ENCODE data around the gene PLD1. TPM values are rescaled to one million over a fixed set of nuclear protein-coding genes. Genes with fewer than 3 reads are reported as not detected.

PLD1 gene
- total RNA-seq, 5 donors from 2014 or later (not counting 1 experiment from before 2014, with no cell fraction given), result 1.8 to 3.9 (median 3.2) TPM

DNA sequence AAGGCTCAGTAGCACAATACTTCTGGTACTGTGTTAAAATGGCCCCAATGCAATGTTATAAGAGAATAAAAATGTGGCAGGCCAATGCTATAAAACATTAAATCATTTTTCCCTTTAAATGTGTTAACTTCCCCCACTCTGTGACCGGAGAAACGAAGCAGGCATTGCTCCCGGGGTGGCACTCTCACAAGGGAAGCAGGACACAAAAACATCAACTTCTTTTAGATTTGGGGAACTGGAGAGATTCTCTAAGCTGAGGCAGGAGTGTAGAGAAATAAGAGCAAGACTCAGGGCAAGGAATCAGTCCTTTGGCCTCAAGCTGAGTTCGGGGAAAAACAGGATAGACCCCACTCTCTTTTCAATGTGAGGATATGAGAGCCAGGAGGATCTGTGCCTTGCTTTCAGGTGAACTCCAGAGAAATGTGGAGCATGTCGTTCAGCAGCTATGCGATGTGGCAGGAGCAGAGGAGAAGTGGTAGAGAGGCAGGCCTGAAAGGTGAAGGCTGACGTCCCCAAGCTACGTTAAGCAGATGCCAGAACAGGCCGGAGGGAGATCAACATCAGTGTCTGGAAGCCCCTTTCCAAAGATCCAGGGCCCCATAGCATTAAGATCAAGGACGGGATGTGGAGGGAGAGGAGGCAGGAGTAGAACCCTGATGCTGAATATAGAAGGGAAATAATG lies 160.2 kb downstream of the PLD1 start:
- ATAC-seq (replicated peaks in 1 of 4), result no peak
- DNase-seq, result no peak
- H3K4me1 ChIP-seq (ENCODE audit: control insufficient read depth in 1 of 2, extremely low read depth in 1 of 2, insufficient read depth in 2 of 2, low read length in 2 of 2), result no peaks in the 10 kb centered on the region
- no peak overlapping the region for H3K27ac ChIP-seq (ENCODE audit: low read length)
- Mint-ChIP-seq H3K27ac (no peak overlapping the region), H3K9me3 (no peaks in the 10 kb centered on the region), H3K4me3 (no peak overlapping the region), H3K4me1 (no peaks in the 10 kb centered on the region), H3K27me3 (peaks cover 0 to 3% of the 10 kb centered on the region in 2 donors), H3K36me3 (no peaks in the 10 kb centered on the region)
- no peaks in the 10 kb centered on the region for H3K27me3 ChIP-seq (replicated peaks in 1 of 2; ENCODE audit: control insufficient read depth in 2 of 2, extremely low read depth in 1 of 2, insufficient read depth in 2 of 2, low read length in 1 of 2)
- no peaks in the 10 kb centered on the region for H3K36me3 ChIP-seq (ENCODE audit: control insufficient read depth in 2 of 2, extremely low read depth in 1 of 2, insufficient read depth in 1 of 2, low read length in 1 of 2)
- CTCF ChIA-PET, result interaction anchor here in 1 of 2 donors (0.6 kb wide), 1 partner anchor 121 kb away, joined by 3 read pairs; no protein-coding TSS in a partner anchor
- POLR2A ChIA-PET, result no interaction called here
- no peak overlapping the region for H3K4me3 ChIP-seq (ENCODE audit: control insufficient read depth in 1 of 2, extremely low read depth in 1 of 2, low read length in 1 of 2)
- no peaks in the 10 kb centered on the region for H3K9me3 ChIP-seq
- WGBS (ENCODE audit: insufficient coverage), result 90% methylated on average over 5 of the region's 10 CpGs

DNA sequence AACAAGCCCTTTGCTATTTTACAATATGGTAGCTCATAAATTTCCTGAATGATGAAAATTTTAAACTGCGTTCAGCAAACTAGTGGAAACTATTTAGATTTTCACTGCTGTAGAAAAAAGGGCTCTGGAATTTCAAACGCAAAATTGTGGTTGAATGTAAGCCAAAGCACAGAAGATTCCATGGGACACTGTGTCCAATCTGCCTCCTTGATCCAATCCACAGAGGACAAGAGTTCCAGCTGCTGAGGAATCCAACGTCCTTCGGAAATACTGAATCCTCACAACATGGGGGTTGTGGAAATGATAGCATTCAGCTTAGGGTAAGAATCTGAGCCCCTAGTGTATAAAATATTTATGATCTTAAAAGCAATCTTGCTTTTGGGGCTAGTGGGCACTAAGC lies 161.0 kb downstream of the PLD1 start:
- ATAC-seq (replicated peaks in 1 of 4) (no peak), DNase-seq (no peak)
- Mint-ChIP-seq H3K9me3 (no peaks in the 10 kb centered on the region), H3K4me3 (no peak overlapping the region), H3K4me1 (no peaks in the 10 kb centered on the region), H3K36me3 (no peaks in the 10 kb centered on the region), H3K27me3 (peaks cover 0 to 3% of the 10 kb centered on the region in 2 donors), H3K27ac (no peak overlapping the region)
- no peak overlapping the region for H3K27ac ChIP-seq (ENCODE audit: low read length)
- POLR2A ChIA-PET, result no interaction called here
- CTCF ChIA-PET, result no interaction called here
- no peak overlapping the region for H3K4me3 ChIP-seq (ENCODE audit: control insufficient read depth in 1 of 2, extremely low read depth in 1 of 2, low read length in 1 of 2)
- no peaks in the 10 kb centered on the region for H3K36me3 ChIP-seq (ENCODE audit: control insufficient read depth in 2 of 2, extremely low read depth in 1 of 2, insufficient read depth in 1 of 2, low read length in 1 of 2)
- no peaks in the 10 kb centered on the region for H3K27me3 ChIP-seq (replicated peaks in 1 of 2; ENCODE audit: control insufficient read depth in 2 of 2, extremely low read depth in 1 of 2, insufficient read depth in 2 of 2, low read length in 1 of 2)
- no CpG with 5 or more reads among the region's 4 CpGs for WGBS (ENCODE audit: insufficient coverage)
- H3K4me1 ChIP-seq (ENCODE audit: control insufficient read depth in 1 of 2, extremely low read depth in 1 of 2, insufficient read depth in 2 of 2, low read length in 2 of 2), result no peaks in the 10 kb centered on the region
- H3K9me3 ChIP-seq, result no peaks in the 10 kb centered on the region

DNA sequence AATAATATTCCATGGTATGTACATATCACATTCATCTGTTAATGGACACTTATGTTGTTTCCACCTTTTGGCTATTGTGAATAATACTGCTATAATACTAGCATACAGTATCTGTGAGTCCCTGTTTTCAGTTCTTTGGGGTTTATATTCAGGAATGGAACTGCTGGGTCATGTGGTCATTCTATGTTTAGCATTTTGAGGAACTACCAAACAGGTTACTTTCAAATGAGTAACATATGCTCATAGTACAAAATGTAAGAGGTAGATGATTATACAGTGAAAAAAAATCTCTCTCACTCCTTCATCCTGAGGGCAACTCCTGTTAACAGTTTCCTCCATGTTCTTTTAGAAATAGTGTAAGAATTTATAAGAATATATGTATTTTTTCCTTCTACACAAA lies 162.2 kb downstream of the PLD1 start:
- DNase-seq (no peak), ATAC-seq (replicated peaks in 1 of 4) (no peak)
- H3K27ac Mint-ChIP-seq, result no peak overlapping the region
- ChIA-PET CTCF (no interaction called here), POLR2A (no interaction called here)
- H3K27me3 Mint-ChIP-seq, result peaks cover 0 to 3% of the 10 kb centered on the region in 2 donors
- no peaks in the 10 kb centered on the region for H3K36me3 Mint-ChIP-seq
- H3K36me3 ChIP-seq (ENCODE audit: control insufficient read depth in 2 of 2, extremely low read depth in 1 of 2, insufficient read depth in 1 of 2, low read length in 1 of 2), result no peaks in the 10 kb centered on the region
- no peak overlapping the region for H3K27ac ChIP-seq (ENCODE audit: low read length)
- no peak overlapping the region for H3K4me3 Mint-ChIP-seq
- H3K9me3 ChIP-seq, result no peaks in the 10 kb centered on the region
- H3K4me1 ChIP-seq (ENCODE audit: control insufficient read depth in 1 of 2, extremely low read depth in 1 of 2, insufficient read depth in 2 of 2, low read length in 2 of 2), result no peaks in the 10 kb centered on the region
- no peak overlapping the region for H3K4me3 ChIP-seq (ENCODE audit: control insufficient read depth in 1 of 2, extremely low read depth in 1 of 2, low read length in 1 of 2)
- no peaks in the 10 kb centered on the region for H3K9me3 Mint-ChIP-seq
- no peaks in the 10 kb centered on the region for H3K27me3 ChIP-seq (replicated peaks in 1 of 2; ENCODE audit: control insufficient read depth in 2 of 2, extremely low read depth in 1 of 2, insufficient read depth in 2 of 2, low read length in 1 of 2)
- H3K4me1 Mint-ChIP-seq, result no peaks in the 10 kb centered on the region

DNA sequence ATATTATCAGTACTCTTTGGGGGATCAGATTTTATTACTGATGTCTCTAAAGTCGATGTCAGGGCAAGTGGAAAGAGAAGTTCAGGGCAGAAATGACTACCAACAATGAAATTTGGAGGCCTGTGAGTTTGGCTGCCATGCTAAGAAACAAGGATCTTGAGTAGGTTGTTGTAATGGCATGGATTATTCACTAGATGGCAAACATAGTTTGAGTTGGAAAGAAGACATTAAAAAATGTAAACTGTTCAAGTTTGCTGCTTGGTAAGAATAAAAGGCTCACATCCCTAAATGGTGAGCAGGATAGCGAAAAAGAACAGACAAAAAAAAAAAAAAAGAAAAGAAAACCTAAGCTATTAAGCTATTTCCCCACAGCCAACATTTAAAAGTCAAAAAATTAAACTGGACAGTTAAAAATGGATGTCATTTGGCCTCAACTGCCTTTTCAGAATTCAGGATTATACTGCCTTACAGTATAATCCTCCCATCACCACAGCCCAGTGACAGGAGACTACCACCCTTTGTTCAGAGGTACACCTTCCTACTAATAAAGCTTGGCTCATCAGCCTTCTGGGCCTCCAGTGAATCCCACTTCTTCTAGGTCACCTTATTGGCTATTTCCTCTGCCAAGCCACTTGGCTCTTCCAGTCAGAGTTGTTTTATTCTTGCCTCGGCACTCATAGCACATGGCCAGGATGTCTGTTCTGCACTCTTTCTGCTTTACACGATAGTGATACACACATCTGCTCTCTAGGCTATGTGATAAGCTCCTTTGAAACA lies 163.7 kb downstream of the PLD1 start:
- Histone ChIP-seq H3K27me3 (replicated peaks in 1 of 2; ENCODE audit: control insufficient read depth in 2 of 2, extremely low read depth in 1 of 2, insufficient read depth in 2 of 2, low read length in 1 of 2) (no peaks in the 10 kb centered on the region), H3K36me3 (ENCODE audit: control insufficient read depth in 2 of 2, extremely low read depth in 1 of 2, insufficient read depth in 1 of 2, low read length in 1 of 2) (no peaks in the 10 kb centered on the region), H3K4me1 (ENCODE audit: control insufficient read depth in 1 of 2, extremely low read depth in 1 of 2, insufficient read depth in 2 of 2, low read length in 2 of 2) (no peaks in the 10 kb centered on the region), H3K9me3 (no peaks in the 10 kb centered on the region), H3K27ac (ENCODE audit: low read length) (no peak overlapping the region), H3K4me3 (ENCODE audit: control insufficient read depth in 1 of 2, extremely low read depth in 1 of 2, low read length in 1 of 2) (no peak overlapping the region)
- 42% methylated on average over 2 of the region's 4 CpGs for WGBS (ENCODE audit: insufficient coverage)
- CTCF ChIA-PET, result interaction anchor here (0.5 to 2.9 kb wide), 12 partner anchors 11 to 1111 kb away, joined by 3 to 11 read pairs (median 4); no protein-coding TSS in a partner anchor
- POLR2A ChIA-PET, result no interaction called here
- DNase-seq (peak in 1 of 35 experiments; percentile 36), ATAC-seq (replicated peaks in 1 of 4) (no peak)
- Mint-ChIP-seq H3K27me3 (peaks cover 0 to 3% of the 10 kb centered on the region in 2 donors), H3K27ac (peak overlapping the region in 1 of 2 donors; percentile 19), H3K36me3 (no peaks in the 10 kb centered on the region), H3K4me1 (no peaks in the 10 kb centered on the region), H3K9me3 (no peaks in the 10 kb centered on the region), H3K4me3 (no peak overlapping the region)

DNA sequence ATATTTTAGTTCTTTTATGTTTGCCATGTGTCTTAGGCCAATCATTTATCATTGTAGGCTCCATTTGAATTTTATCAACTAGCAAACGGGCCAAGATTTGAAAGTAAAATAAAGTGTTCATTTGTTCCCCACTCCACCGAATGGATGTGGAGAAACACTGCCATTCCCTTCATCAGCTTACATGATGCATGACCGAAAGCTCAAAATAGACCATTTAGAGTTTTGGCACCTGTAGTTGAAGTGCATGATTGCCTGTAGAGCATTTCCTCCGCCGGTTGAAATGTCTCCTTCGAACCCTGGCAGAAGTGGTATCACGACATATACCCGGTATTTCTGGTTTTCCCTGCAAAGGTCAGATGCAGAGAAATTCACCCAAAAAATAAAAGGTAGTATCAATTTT lies 165.6 kb downstream of the PLD1 start:
- Histone ChIP-seq H3K27me3 (replicated peaks in 1 of 2; ENCODE audit: control insufficient read depth in 2 of 2, extremely low read depth in 1 of 2, insufficient read depth in 2 of 2, low read length in 1 of 2) (no peaks in the 10 kb centered on the region), H3K27ac (ENCODE audit: low read length) (no peak overlapping the region), H3K36me3 (ENCODE audit: control insufficient read depth in 2 of 2, extremely low read depth in 1 of 2, insufficient read depth in 1 of 2, low read length in 1 of 2) (no peaks in the 10 kb centered on the region), H3K4me1 (ENCODE audit: control insufficient read depth in 1 of 2, extremely low read depth in 1 of 2, insufficient read depth in 2 of 2, low read length in 2 of 2) (no peaks in the 10 kb centered on the region), H3K9me3 (no peaks in the 10 kb centered on the region), H3K4me3 (ENCODE audit: control insufficient read depth in 1 of 2, extremely low read depth in 1 of 2, low read length in 1 of 2) (no peak overlapping the region)
- no peak overlapping the region for H3K4me3 Mint-ChIP-seq
- no peak overlapping the region for H3K27ac Mint-ChIP-seq
- ChIA-PET POLR2A (no interaction called here), CTCF (interaction anchor here (0.6 to 2.9 kb wide), 4 partner anchors 688 to 1021 kb away, joined by 3 to 11 read pairs (median 3); no protein-coding TSS in a partner anchor)
- WGBS (ENCODE audit: insufficient coverage), result 95% methylated on average over 6 of the region's 8 CpGs
- no peak for ATAC-seq (replicated peaks in 1 of 4)
- DNase-seq, result no peak
- H3K4me1 Mint-ChIP-seq, result no peaks in the 10 kb centered on the region
- H3K36me3 Mint-ChIP-seq, result no peaks in the 10 kb centered on the region
- no peaks in the 10 kb centered on the region for H3K9me3 Mint-ChIP-seq
- H3K27me3 Mint-ChIP-seq, result no peaks in the 10 kb centered on the region

DNA sequence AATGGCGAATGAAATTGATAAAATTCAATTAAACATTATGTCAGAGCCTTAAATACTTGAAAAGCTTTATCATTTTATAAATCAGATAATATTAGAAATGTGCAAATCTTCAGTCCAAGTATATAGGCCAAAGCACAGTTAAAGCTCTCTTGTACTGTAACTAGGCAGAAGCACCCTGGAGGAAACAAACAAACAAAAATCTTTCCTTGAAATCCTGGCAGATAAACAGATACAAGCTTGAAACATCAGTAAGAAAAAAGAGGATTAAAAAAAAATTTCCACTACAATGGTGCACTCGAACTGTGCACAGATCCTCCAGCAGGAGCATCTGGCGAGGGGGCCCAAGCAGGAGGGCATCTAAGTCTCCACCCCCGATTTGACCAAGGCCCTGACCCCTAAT lies 166.6 kb downstream of the PLD1 start:
- no peaks in the 10 kb centered on the region for H3K9me3 ChIP-seq
- no peak overlapping the region for H3K27ac Mint-ChIP-seq
- no peaks in the 10 kb centered on the region for H3K27me3 Mint-ChIP-seq
- no peak overlapping the region for H3K4me3 ChIP-seq (ENCODE audit: control insufficient read depth in 1 of 2, extremely low read depth in 1 of 2, low read length in 1 of 2)
- ATAC-seq (replicated peaks in 1 of 4) (no peak), DNase-seq (no peak)
- H3K27ac ChIP-seq (ENCODE audit: low read length), result no peak overlapping the region
- no peaks in the 10 kb centered on the region for H3K9me3 Mint-ChIP-seq
- H3K36me3 ChIP-seq (ENCODE audit: control insufficient read depth in 2 of 2, extremely low read depth in 1 of 2, insufficient read depth in 1 of 2, low read length in 1 of 2), result no peaks in the 10 kb centered on the region
- no peaks in the 10 kb centered on the region for H3K36me3 Mint-ChIP-seq
- no peak overlapping the region for H3K4me3 Mint-ChIP-seq
- no CpG with 5 or more reads among the region's 4 CpGs for WGBS (ENCODE audit: insufficient coverage)
- H3K4me1 ChIP-seq (ENCODE audit: control insufficient read depth in 1 of 2, extremely low read depth in 1 of 2, insufficient read depth in 2 of 2, low read length in 2 of 2), result no peaks in the 10 kb centered on the region
- POLR2A ChIA-PET, result interaction anchor here in 1 of 2 donors (0.6 kb wide), 1 partner anchor 17 kb away, joined by 3 read pairs; no protein-coding TSS in a partner anchor
- H3K27me3 ChIP-seq (replicated peaks in 1 of 2; ENCODE audit: control insufficient read depth in 2 of 2, extremely low read depth in 1 of 2, insufficient read depth in 2 of 2, low read length in 1 of 2), result no peaks in the 10 kb centered on the region
- H3K4me1 Mint-ChIP-seq, result no peaks in the 10 kb centered on the region
- CTCF ChIA-PET, result interaction anchor here (0.9 to 1.3 kb wide), 3 partner anchors 689 to 701 kb away, joined by 3 to 4 read pairs (median 3); no protein-coding TSS in a partner anchor

Data from T-cell (primary cell).